ENCODE data around the gene BARX2.

Gene BARX2

GRCh38 chr11:129374081-129374992, 1.3 kb upstream of the BARX2 start:
- DNase-seq, result no peak

- DNase-seq, result no peak
These were observed 476 bp upstream of the BARX2 start for GRCh38 chr11:129374993-129375750.

- DNase-seq, result no peak
These were observed 1.2 kb downstream of the BARX2 start for GRCh38 chr11:129376658-129377341.

- DNase-seq, result no peak
These were observed 2.1 kb downstream of the BARX2 start for GRCh38 chr11:129377739-129378138.

- no peak for DNase-seq
These were observed 4.8 kb downstream of the BARX2 start for GRCh38 chr11:129380413-129380812.

- DNase-seq, result no peak
These were observed 6.9 kb downstream of the BARX2 start for GRCh38 chr11:129382583-129382982.

- no peak for DNase-seq
These were observed 7.4 kb downstream of the BARX2 start for GRCh38 chr11:129383060-129383459.

GRCh38 chr11:129383502-129383901, 7.9 kb downstream of the BARX2 start:
- no peak for DNase-seq

GRCh38 chr11:129384415-129384814, 8.8 kb downstream of the BARX2 start:
- DNase-seq, result no peak

GRCh38 chr11:129385801-129386200, 10.2 kb downstream of the BARX2 start:
- no peak for DNase-seq

GRCh38 chr11:129386795-129387397, 11.2 kb downstream of the BARX2 start:
- DNase-seq, result no peak

- no peak for DNase-seq
These were observed 11.8 kb downstream of the BARX2 start for GRCh38 chr11:129387434-129387833.

GRCh38 chr11:129388824-129389223, 13.2 kb downstream of the BARX2 start:
- DNase-seq, result no peak

- DNase-seq, result no peak
These were observed 14.7 kb downstream of the BARX2 start for GRCh38 chr11:129390303-129390821.

- DNase-seq, result no peak
These were observed 15.7 kb downstream of the BARX2 start for GRCh38 chr11:129391360-129391759.

- no peak for DNase-seq
These were observed 16.2 kb downstream of the BARX2 start for GRCh38 chr11:129391821-129392220.

GRCh38 chr11:129392995-129393394, 17.3 kb downstream of the BARX2 start:
- no peak for DNase-seq

GRCh38 chr11:129394709-129395108, 19.1 kb downstream of the BARX2 start:
- no peak for DNase-seq

GRCh38 chr11:129395432-129395831, 19.8 kb downstream of the BARX2 start:
- no peak for DNase-seq

GRCh38 chr11:129395883-129396282, 20.2 kb downstream of the BARX2 start:
- DNase-seq, result no peak

- no peak for DNase-seq
These were observed 20.8 kb downstream of the BARX2 start for GRCh38 chr11:129396454-129396853.
